WTC11 (cell line): ENCODE measurements around the gene RASGRF2. TPM values are rescaled to one million over a fixed set of nuclear protein-coding genes. Genes with fewer than 3 reads are reported as not detected.

Experiments
- ATAC-seq: fragments of 200-7000 bp; cut with Tn5 transposase; 2 replicates; pipeline ENCODE4 v1.10.0; 2021; ENCODE audit warnings: mild to moderate bottlenecking, moderate library complexity
- CTCF ChIA-PET: fragments of 300-600 bp; sonication (Branson Sonifier 250); formaldehyde crosslinking; loops from one replicate; lab custom pipeline; 2021; ENCODE audit warnings: antibody characterized with exemption; lab: Charles Lee
- POLR2A ChIA-PET: fragments of 350-600 bp; sonication (Branson Sonifier 250); formaldehyde crosslinking; loops from one replicate; lab custom pipeline; 2021; ENCODE audit warnings: antibody characterized with exemption; lab: Charles Lee
- DNase-seq: peaks from one replicate; pipeline ENCODE4 v3.0.0; 2021; ENCODE audit warnings: low spot score
- H3K27ac Mint-ChIP-seq: 2 replicates; pipeline ENCODE4 v1.8.0; 2021; ENCODE audit warnings: mixed read lengths
- H3K27me3 Mint-ChIP-seq: 2 replicates; pipeline ENCODE4 v1.8.0; 2021; ENCODE audit warnings: low read depth, mild to moderate bottlenecking, moderate library complexity, mixed read lengths
- H3K36me3 Mint-ChIP-seq: 2 replicates; pipeline ENCODE4 v1.8.0; 2021; ENCODE audit warnings: mixed read lengths
- H3K4me1 Mint-ChIP-seq: 2 replicates; pipeline ENCODE4 v1.8.0; 2022; ENCODE audit warnings: mixed read lengths
- H3K4me3 Mint-ChIP-seq: 2 replicates; pipeline ENCODE4 v1.8.0; 2021; ENCODE audit warnings: mild to moderate bottlenecking, moderate library complexity, mixed read lengths
- H3K9me3 Mint-ChIP-seq: 2 replicates; pipeline ENCODE4 v1.8.0; 2021; ENCODE audit warnings: mixed read lengths
- ATF2 ChIP-seq: sonication (generic); formaldehyde crosslinking; IDR thresholded peaks from 2 replicates; pipeline ENCODE4 v1.8.1; 2022; ENCODE audit warnings: low read depth, missing genetic modification reagents, borderline replicate concordance
- CDX4 ChIP-seq: fragments of 250-450 bp; sonication (Bioruptor Pico); IDR thresholded peaks from 2 replicates; pipeline ENCODE4 v1.9.0; 2021; ENCODE audit warnings: moderate library complexity, mild to moderate bottlenecking, inconsistent platforms, borderline replicate concordance
- CREB1 ChIP-seq: sonication (generic); formaldehyde crosslinking; IDR thresholded peaks from 2 replicates; pipeline ENCODE4 v1.8.0; 2023; ENCODE audit warnings: mild to moderate bottlenecking, missing genetic modification reagents
- EMX1 ChIP-seq: fragments of 250-450 bp; sonication (Bioruptor Pico); IDR thresholded peaks from 2 replicates; pipeline ENCODE4 v1.8.0; 2021; ENCODE audit warnings: mild to moderate bottlenecking
- FOXJ3 ChIP-seq: sonication (generic); formaldehyde crosslinking; IDR thresholded peaks from 2 replicates; pipeline ENCODE4 v1.9.0; 2021; ENCODE audit warnings: missing genetic modification reagents, mild to moderate bottlenecking, borderline replicate concordance
- FOXP1 ChIP-seq: sonication (generic); formaldehyde crosslinking; IDR thresholded peaks from 2 replicates; pipeline ENCODE4 v1.8.0; 2022; ENCODE audit warnings: missing genetic modification reagents, mild to moderate bottlenecking, moderate library complexity, borderline replicate concordance
- IRF2 ChIP-seq: sonication (generic); formaldehyde crosslinking; IDR thresholded peaks from 2 replicates; pipeline ENCODE4 v1.8.0; 2022; ENCODE audit warnings: low read depth, missing genetic modification reagents, borderline replicate concordance
- NFYB ChIP-seq: sonication (generic); formaldehyde crosslinking; conservative IDR thresholded peaks from 2 replicates; pipeline ENCODE4 v1.8.0; 2022; ENCODE audit warnings: low read depth, missing genetic modification reagents
- NR1H2 ChIP-seq: sonication (generic); formaldehyde crosslinking; IDR thresholded peaks from 2 replicates; pipeline ENCODE4 v1.9.0; 2021; ENCODE audit warnings: mild to moderate bottlenecking, moderate library complexity, missing genetic modification reagents
- NR2C2 ChIP-seq: sonication (generic); formaldehyde crosslinking; IDR thresholded peaks from 2 replicates; pipeline ENCODE4 v1.8.0; 2022; ENCODE audit warnings: mild to moderate bottlenecking, missing genetic modification reagents
- OVOL2 ChIP-seq: fragments of 250-450 bp; sonication (Bioruptor Pico); IDR thresholded peaks from 2 replicates; pipeline ENCODE4 v1.9.0; 2021; ENCODE audit warnings: mild to moderate bottlenecking, borderline replicate concordance
- RELA ChIP-seq: sonication (generic); formaldehyde crosslinking; IDR thresholded peaks from 2 replicates; pipeline ENCODE4 v1.8.1; 2022; ENCODE audit warnings: missing genetic modification reagents, mild to moderate bottlenecking, borderline replicate concordance
- SOX15 ChIP-seq: fragments of 250-450 bp; sonication (Bioruptor Pico); IDR thresholded peaks from 2 replicates; pipeline ENCODE4 v1.9.0; 2021; ENCODE audit warnings: mild to moderate bottlenecking
- TP53 ChIP-seq: sonication (generic); formaldehyde crosslinking; IDR thresholded peaks from 2 replicates; pipeline ENCODE4 v1.8.1; 2023; ENCODE audit warnings: mild to moderate bottlenecking, missing genetic modification reagents
- ZNF121 ChIP-seq: sonication (generic); formaldehyde crosslinking; IDR thresholded peaks from 2 replicates; pipeline ENCODE4 v1.8.0; 2023; ENCODE audit warnings: missing genetic modification reagents
- ZNF138 ChIP-seq: sonication (generic); formaldehyde crosslinking; conservative IDR thresholded peaks from 2 replicates; pipeline ENCODE4 v1.8.1; 2022; ENCODE audit warnings: mild to moderate bottlenecking, moderate library complexity, missing genetic modification reagents
- ZNF317 ChIP-seq: sonication (generic); formaldehyde crosslinking; IDR thresholded peaks from 2 replicates; pipeline ENCODE4 v1.8.1; 2023; ENCODE audit warnings: low read depth, mild to moderate bottlenecking, moderate library complexity, missing genetic modification reagents, borderline replicate concordance
- ZNF425 ChIP-seq: fragments of 250-450 bp; sonication (Bioruptor Pico); conservative IDR thresholded peaks from 2 replicates; pipeline ENCODE4 v1.9.0; 2021; ENCODE audit warnings: mild to moderate bottlenecking
- ZNF671 ChIP-seq: fragments of 250-450 bp; sonication (Bioruptor Pico); IDR thresholded peaks from 2 replicates; pipeline ENCODE4 v1.8.0; 2021; ENCODE audit warnings: mild to moderate bottlenecking
- total RNA-seq: library from RNA; stranded (reverse); gene quantifications from 3 replicates; pipeline ENCODE4 v1.2.3, GENCODE V29; 2021
- TF ChIP-seq, protein P1 (sequence below): sonication (generic); formaldehyde crosslinking; IDR thresholded peaks from 2 replicates; pipeline ENCODE4 v1.8.1; 2022; ENCODE audit warnings: mild to moderate bottlenecking, moderate library complexity, missing genetic modification reagents
- TF ChIP-seq, protein P2 (sequence below): sonication (generic); formaldehyde crosslinking; IDR thresholded peaks from 2 replicates; pipeline ENCODE4 v1.8.1; 2022; ENCODE audit warnings: mild to moderate bottlenecking, missing genetic modification reagents, moderate library complexity, borderline replicate concordance
- TF ChIP-seq, protein P3 (sequence below): sonication (generic); formaldehyde crosslinking; IDR thresholded peaks from 2 replicates; pipeline ENCODE4 v1.8.0; 2023; ENCODE audit warnings: missing genetic modification reagents
- TF ChIP-seq, protein P4 (sequence below): fragments of 250-450 bp; sonication (Bioruptor Pico); IDR thresholded peaks from 2 replicates; pipeline ENCODE4 v1.9.0; 2021; ENCODE audit warnings: mild to moderate bottlenecking
- TF ChIP-seq, protein P5 (sequence below): sonication (generic); formaldehyde crosslinking; conservative IDR thresholded peaks from 2 replicates; pipeline ENCODE4 v1.8.1; 2022; ENCODE audit warnings: mild to moderate bottlenecking, missing genetic modification reagents

Gene RASGRF2
- total RNA-seq, 1 experiment from 2014 or later: 17.6 TPM

GRCh38 chr5:81226286-81226685 lies 266.1 kb downstream of the RASGRF2 start (continued):
- TF ChIP-seq CREB1 (CRISPR knock-in tag): no peak
- TF ChIP-seq ZNF425: no peak
- TF ChIP-seq, protein P1, sequence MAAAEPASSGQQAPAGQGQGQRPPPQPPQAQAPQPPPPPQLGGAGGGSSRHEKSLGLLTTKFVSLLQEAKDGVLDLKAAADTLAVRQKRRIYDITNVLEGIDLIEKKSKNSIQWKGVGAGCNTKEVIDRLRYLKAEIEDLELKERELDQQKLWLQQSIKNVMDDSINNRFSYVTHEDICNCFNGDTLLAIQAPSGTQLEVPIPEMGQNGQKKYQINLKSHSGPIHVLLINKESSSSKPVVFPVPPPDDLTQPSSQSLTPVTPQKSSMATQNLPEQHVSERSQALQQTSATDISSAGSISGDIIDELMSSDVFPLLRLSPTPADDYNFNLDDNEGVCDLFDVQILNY (CRISPR knock-in tag): no peak
- no peak for TF ChIP-seq IRF2 (CRISPR knock-in tag)
- TF ChIP-seq ZNF317 (CRISPR knock-in tag): no peak
- no peak for TF ChIP-seq SOX15 (CRISPR knock-in tag)

DNA sequence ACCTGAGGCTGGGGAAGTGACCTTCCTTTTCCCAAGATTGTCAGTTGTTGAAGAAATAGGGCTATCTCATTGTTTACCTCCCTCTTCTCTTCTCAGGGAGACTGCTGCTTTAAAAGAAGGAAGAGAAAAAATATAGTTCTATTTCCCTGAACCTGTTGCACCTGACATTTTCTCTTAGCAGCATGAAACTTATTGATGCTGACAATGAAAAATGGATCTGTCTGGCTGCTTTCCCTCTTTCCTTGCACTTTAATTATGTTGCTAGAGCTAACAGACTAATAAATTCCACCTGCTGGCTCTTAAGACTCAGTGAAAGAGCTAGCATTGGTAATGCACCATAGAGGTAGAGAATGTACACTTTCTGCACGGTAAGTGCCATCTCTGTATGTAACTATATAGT lies 266.8 kb downstream of the RASGRF2 start:
- ChIA-PET POLR2A (no interaction called here), CTCF (no interaction called here)
- no peak for DNase-seq
- TF ChIP-seq, protein P2, sequence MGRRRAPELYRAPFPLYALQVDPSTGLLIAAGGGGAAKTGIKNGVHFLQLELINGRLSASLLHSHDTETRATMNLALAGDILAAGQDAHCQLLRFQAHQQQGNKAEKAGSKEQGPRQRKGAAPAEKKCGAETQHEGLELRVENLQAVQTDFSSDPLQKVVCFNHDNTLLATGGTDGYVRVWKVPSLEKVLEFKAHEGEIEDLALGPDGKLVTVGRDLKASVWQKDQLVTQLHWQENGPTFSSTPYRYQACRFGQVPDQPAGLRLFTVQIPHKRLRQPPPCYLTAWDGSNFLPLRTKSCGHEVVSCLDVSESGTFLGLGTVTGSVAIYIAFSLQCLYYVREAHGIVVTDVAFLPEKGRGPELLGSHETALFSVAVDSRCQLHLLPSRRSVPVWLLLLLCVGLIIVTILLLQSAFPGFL (CRISPR knock-in tag): no peak
- TF ChIP-seq ZNF671 (CRISPR knock-in tag): no peak
- TF ChIP-seq ATF2: no peak
- TF ChIP-seq NR1H2 (CRISPR knock-in tag): no peak
- H3K4me3 Mint-ChIP-seq: no peak overlapping the region
- H3K27me3 Mint-ChIP-seq: no peaks in the 10 kb centered on the region
- no peak for ATAC-seq
- 0 out of 2 replicates have a peak, but pooled peaks cover 3% of the 10 kb centered on the region for H3K4me1 Mint-ChIP-seq
- no peaks in the 10 kb centered on the region for H3K9me3 Mint-ChIP-seq
- H3K36me3 Mint-ChIP-seq: no peaks in the 10 kb centered on the region
- no peak overlapping the region for H3K27ac Mint-ChIP-seq

- no peaks in the 10 kb centered on the region for H3K36me3 Mint-ChIP-seq
- no peaks in the 10 kb centered on the region for H3K27me3 Mint-ChIP-seq
- H3K9me3 Mint-ChIP-seq: no peaks in the 10 kb centered on the region
- H3K4me1 Mint-ChIP-seq: peaks cover 12% of the 10 kb centered on the region
- CTCF ChIA-PET: interaction anchor here (1.1 kb wide), 1 partner anchor 21 kb away, joined by 3 read pairs; no protein-coding TSS in a partner anchor
- ATAC-seq (no peak), DNase-seq (no peak)
- no peak overlapping the region for H3K4me3 Mint-ChIP-seq
- POLR2A ChIA-PET: interaction anchor here (0.5 kb wide), 1 partner anchor 1071 kb away, joined by 4 read pairs; no protein-coding TSS in a partner anchor
- no peak overlapping the region for H3K27ac Mint-ChIP-seq
- TF ChIP-seq ZNF121 (no peak), RELA (CRISPR knock-in tag) (no peak), OVOL2 (CRISPR knock-in tag) (no peak), CDX4 (CRISPR knock-in tag) (no peak), ZNF425 (no peak), FOXP1 (CRISPR knock-in tag) (no peak), NR2C2 (CRISPR knock-in tag) (no peak), NFYB (CRISPR knock-in tag) (no peak), EMX1 (CRISPR knock-in tag) (no peak), FOXJ3 (CRISPR knock-in tag) (no peak), ZNF138 (CRISPR knock-in tag) (no peak), TP53 (CRISPR knock-in tag) (no peak)
- TF ChIP-seq, protein P3, sequence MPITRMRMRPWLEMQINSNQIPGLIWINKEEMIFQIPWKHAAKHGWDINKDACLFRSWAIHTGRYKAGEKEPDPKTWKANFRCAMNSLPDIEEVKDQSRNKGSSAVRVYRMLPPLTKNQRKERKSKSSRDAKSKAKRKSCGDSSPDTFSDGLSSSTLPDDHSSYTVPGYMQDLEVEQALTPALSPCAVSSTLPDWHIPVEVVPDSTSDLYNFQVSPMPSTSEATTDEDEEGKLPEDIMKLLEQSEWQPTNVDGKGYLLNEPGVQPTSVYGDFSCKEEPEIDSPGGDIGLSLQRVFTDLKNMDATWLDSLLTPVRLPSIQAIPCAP (CRISPR knock-in tag): no peak
- TF ChIP-seq, protein P4, sequence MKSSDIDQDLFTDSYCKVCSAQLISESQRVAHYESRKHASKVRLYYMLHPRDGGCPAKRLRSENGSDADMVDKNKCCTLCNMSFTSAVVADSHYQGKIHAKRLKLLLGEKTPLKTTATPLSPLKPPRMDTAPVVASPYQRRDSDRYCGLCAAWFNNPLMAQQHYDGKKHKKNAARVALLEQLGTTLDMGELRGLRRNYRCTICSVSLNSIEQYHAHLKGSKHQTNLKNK (CRISPR knock-in tag): no peak
- TF ChIP-seq, protein P5, sequence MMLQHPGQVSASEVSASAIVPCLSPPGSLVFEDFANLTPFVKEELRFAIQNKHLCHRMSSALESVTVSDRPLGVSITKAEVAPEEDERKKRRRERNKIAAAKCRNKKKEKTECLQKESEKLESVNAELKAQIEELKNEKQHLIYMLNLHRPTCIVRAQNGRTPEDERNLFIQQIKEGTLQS (CRISPR knock-in tag): no peak
These were observed 267.9 kb downstream of the RASGRF2 start for GRCh38 chr5:81228084-81228483.
